GM12878 (cell line): Measurements from ENCODE around the gene REP15. TPM values are rescaled to one million over a fixed set of nuclear protein-coding genes. Genes with fewer than 3 reads are reported as not detected.

Experiments
- ATAC-seq: fragments of 200-7000 bp; cut with Tn5 transposase; 3 replicates; pipeline ENCODE4 v1.9.1; 2020; ENCODE audit warnings: mild to moderate bottlenecking, moderate library complexity
- BruUV-seq: library from RNA; stranded (reverse); fragments of 400-500 nt; replicated peaks from 2 replicates; lab custom pipeline; 2021; lab: Mats Ljungman, UMichigan
- CTCF ChIA-PET: fragments of 300-600 bp; sonication (Branson Sonifier 250); formaldehyde crosslinking; extraction: SDS; loops from one replicate; lab custom pipeline; 2021; ENCODE audit warnings: inconsistent platforms; lab: Yijun Ruan, JAX
- POLR2A ChIA-PET: fragments of 350-600 bp; formaldehyde crosslinking; extraction: SDS; loops from one replicate; lab custom pipeline; 2021; ENCODE audit warnings: inconsistent platforms; lab: Charles Lee
- RAD21 ChIA-PET: fragments of 300-600 bp; sonication (Branson Sonifier 250); formaldehyde crosslinking; loops from one replicate; lab custom pipeline; 2023; ENCODE audit warnings: antibody characterized with exemption; ENCODE audit not compliant: unreplicated experiment; lab: Charles Lee
- SMC1A ChIA-PET: fragments of 300-600 bp; sonication (Branson Sonifier 250); formaldehyde crosslinking; loops from one replicate; lab custom pipeline; 2023; ENCODE audit not compliant: unreplicated experiment, uncharacterized antibody; lab: Charles Lee
- DNase-seq: peaks from one replicate; pipeline ENCODE4 v3.0.0-alpha.2; 2011; ENCODE audit warnings: low read depth, low spot score
- FAIRE-seq: peaks from 3 replicates; lab custom pipeline; 2011; peaks lifted over from hg19 to GRCh38; lab: Jason Lieb, UNC
- H2AFZ ChIP-seq: 2 replicates; pipeline ENCODE4 v1.6.0; 2011; ENCODE audit warnings: low read depth, low read length, control low read depth; ENCODE audit not compliant: control insufficient read depth
- H3K27ac ChIP-seq: 2 replicates; pipeline ENCODE4 v1.5.1; 2011; ENCODE audit warnings: control low read depth; ENCODE audit not compliant: control insufficient read depth, insufficient read depth
- H3K27me3 ChIP-seq, 2 experiments: replicated peaks in 1 of 2; 2 replicates each; pipeline versions ENCODE4 v1.6.0 to v1.6.1; 2011; ENCODE audit warnings: low read length in 1 of 2; ENCODE audit not compliant: control insufficient read depth in 2 of 2, insufficient read depth in 2 of 2
- H3K36me3 ChIP-seq, 2 experiments: 2 replicates each; pipeline ENCODE4 v1.5.1; 2011; ENCODE audit warnings: low read length in 1 of 2; ENCODE audit not compliant: control insufficient read depth in 2 of 2, insufficient read depth in 2 of 2
- H3K4me1 ChIP-seq: 2 replicates; pipeline ENCODE4 v1.6.1; 2011; ENCODE audit warnings: mild to moderate bottlenecking, low read length, moderate library complexity, mixed read lengths; ENCODE audit not compliant: control insufficient read depth, insufficient read depth
- H3K4me2 ChIP-seq: 2 replicates; pipeline ENCODE4 v1.6.0; 2011; ENCODE audit warnings: control low read depth; ENCODE audit not compliant: control insufficient read depth, insufficient read depth
- H3K4me3 ChIP-seq: fragments of 200-600 bp; sonication (generic); 2 replicates; pipeline ENCODE4 v1.5.1; 2016
- H3K79me2 ChIP-seq: 2 replicates; pipeline ENCODE4 v1.6.0; 2011; ENCODE audit warnings: low read length; ENCODE audit not compliant: control insufficient read depth, insufficient read depth
- H3K9ac ChIP-seq: 2 replicates; pipeline ENCODE4 v1.8.0; 2011; ENCODE audit warnings: low read length, control low read depth, mixed read lengths; ENCODE audit not compliant: control insufficient read depth, insufficient read depth
- H3K9me3 ChIP-seq: replicated peaks from 3 replicates; pipeline ENCODE4 v1.5.1; 2011; ENCODE audit warnings: mild to moderate bottlenecking, low read length; ENCODE audit not compliant: control insufficient read depth, insufficient read depth
- H4K20me1 ChIP-seq: 2 replicates; pipeline ENCODE4 v1.6.0; 2011; ENCODE audit not compliant: control insufficient read depth, insufficient read depth
- CBFB ChIP-seq: IDR thresholded peaks from 2 replicates; pipeline ENCODE4 v1.6.1; 2016; ENCODE audit warnings: antibody characterized with exemption, low read depth
- FOXM1 ChIP-seq: IDR thresholded peaks from 2 replicates; pipeline ENCODE4 v1.6.1; 2012; ENCODE audit warnings: low read depth, mild to moderate bottlenecking, inconsistent platforms, low read length, moderate library complexity
- KDM1A ChIP-seq: fragments of 200-600 bp; sonication (generic); IDR thresholded peaks from 2 replicates; pipeline ENCODE4 v1.6.1; 2016; ENCODE audit warnings: borderline replicate concordance
- PAX5 ChIP-seq: IDR thresholded peaks from 2 replicates; pipeline ENCODE4 v1.6.1; 2011; ENCODE audit warnings: low read depth, low read length, borderline replicate concordance
- POLR2AphosphoS5 ChIP-seq: IDR thresholded peaks from 2 replicates; pipeline ENCODE4 v1.6.1; 2011; ENCODE audit warnings: mild to moderate bottlenecking, low read length, inconsistent platforms
- RAD51 ChIP-seq: fragments of 450-650 bp; IDR thresholded peaks from 2 replicates; pipeline ENCODE4 v1.6.1; 2016; ENCODE audit warnings: moderate library complexity, mild to moderate bottlenecking, inconsistent platforms
- SUZ12 ChIP-seq: fragments of 200-600 bp; sonication (generic); IDR thresholded peaks from one replicate; pipeline ENCODE4 v1.6.1; 2018; ENCODE audit warnings: antibody characterized with exemption, mild to moderate bottlenecking; ENCODE audit not compliant: unreplicated experiment
- YBX1 ChIP-seq: fragments of 450-650 bp; IDR thresholded peaks from 2 replicates; pipeline ENCODE4 v1.6.1; 2016; ENCODE audit warnings: antibody characterized with exemption
- WGBS: methylation state at CpG from one replicate; pipeline ENCODE4 v1.1.6; 2016; ENCODE audit warnings: low lambda C conversion rate; ENCODE audit not compliant: insufficient replicate concordance, insufficient coverage; ENCODE audit errors: missing lambda C conversion rate; 5-methylcytosine and 5-hydroxymethylcytosine counted together
- in situ Hi-C: fragments of 300-500 bp; cut with MboI; formaldehyde crosslinking; loops from 9 replicates; pipeline ENCODE4 v1.14.3; 2018; ENCODE audit warnings: mixed read lengths
- intact Hi-C: fragments of 100-400 bp; cut with micrococcal nuclease; formaldehyde crosslinking; loops from one replicate; pipeline ENCODE4 v1.14.2; 2022; ENCODE audit not compliant: unreplicated experiment
- polyA plus RNA-seq, 11 experiments: library from polyadenylated mRNA; depleted of rRNA in 4 of 11; unstranded in 6 of 11; stranded (reverse) in 5 of 11; fragments of >200 nt; fragmentation: Nextera tagmentation in 4 of 11; fragmentation: Illumina TruSeq in 1 of 11; extraction: Ambion mirVana in 4 of 11; extraction: Trizol in 1 of 11; gene quantifications; 1 replicate in 1 of 11; 2 replicates in 10 of 11; pipeline versions ENCODE4 v1.2.1 to v1.2.3, GENCODE V29; 2011 to 2016; ENCODE audit warnings: inconsistent platforms in 2 of 11, missing spikeins in 2 of 11, low read depth in 1 of 11
- total RNA-seq, 4 experiments: library from RNA; depleted of rRNA in 3 of 4; stranded (reverse); fragments of >200 nt in 3 of 4; fragmentation: Illumina TruSeq in 1 of 4; extraction: Trizol in 1 of 4; gene quantifications; 2 replicates each; pipeline versions ENCODE4 v1.2.1 to v1.2.3, GENCODE V29; 2013 to 2021
- TF ChIP-seq, protein P1 (sequence below): fragments of 450-650 bp; IDR thresholded peaks from 2 replicates; pipeline ENCODE4 v1.6.1; 2017; ENCODE audit warnings: mild to moderate bottlenecking, moderate library complexity
- TF ChIP-seq, protein P2 (sequence below): fragments of 450-650 bp; formaldehyde crosslinking; IDR thresholded peaks from 2 replicates; pipeline ENCODE4 v1.4.0; 2022; ENCODE audit warnings: mild to moderate bottlenecking, moderate library complexity
- TF ChIP-seq, protein P3 (sequence below): fragments of 450-650 bp; IDR thresholded peaks from 2 replicates; pipeline ENCODE4 v1.6.1; 2017; ENCODE audit warnings: low read depth, mild to moderate bottlenecking, moderate library complexity
- TF ChIP-seq, protein P4 (sequence below): fragments of 450-650 bp; IDR thresholded peaks from 2 replicates; pipeline ENCODE4 v1.6.1; 2018; ENCODE audit warnings: borderline replicate concordance, mild to moderate bottlenecking; ENCODE audit not compliant: partially characterized antibody

The REP15 gene
- total and polyA plus RNA-seq, 10 of the 15 experiments (the other 5 are each of a cell fraction or from before 2014, with no cell fraction given): not detected

DNA sequence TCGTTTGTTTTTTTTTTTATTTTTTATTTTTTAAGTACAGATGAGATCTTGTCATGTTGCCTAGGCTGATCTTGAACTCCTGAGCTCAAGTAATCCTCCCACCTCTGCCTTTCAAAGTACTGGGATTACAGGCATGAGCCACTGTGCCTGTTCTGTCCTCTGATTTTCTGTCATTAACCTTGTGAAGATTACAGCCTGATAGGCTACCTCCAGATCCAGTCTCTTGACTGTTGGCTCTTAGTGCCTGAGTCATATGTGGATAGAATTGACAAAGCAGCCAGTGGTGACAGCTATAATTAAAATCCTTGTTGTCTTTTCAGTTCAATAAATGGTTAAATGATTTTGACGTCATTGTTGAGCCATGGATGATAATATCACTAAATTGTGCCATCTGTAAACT lies 21.3 kb upstream of the REP15 start:
- RAD21 ChIA-PET: interaction anchor here (0.6 kb wide), 1 partner anchor 29 kb away, joined by 4 read pairs; no protein-coding TSS in a partner anchor
- BruUV-seq: no TSS peak
- SMC1A ChIA-PET: interaction anchor here (1.0 kb wide), 1 partner anchor 240 kb away, joined by 3 read pairs; no protein-coding TSS in a partner anchor
- in situ Hi-C loops: loop anchor here (25.0 kb wide), 1 partner anchor 238 kb away; the partner anchor contains the start of gene SMCO2
- intact Hi-C loops: no loop called here
- WGBS: 45% methylated on average over 2 of the region's 2 CpGs
- ATAC-seq (no peak), FAIRE-seq (no peak), DNase-seq (no peak)
- no peaks in the 10 kb centered on the region for H3K27me3 ChIP-seq
- POLR2A ChIA-PET: interaction anchor here (0.7 kb wide), 1 partner anchor 18 kb away, joined by 4 read pairs; no protein-coding TSS in a partner anchor
- no peaks in the 10 kb centered on the region for H3K79me2 ChIP-seq
- no peaks in the 10 kb centered on the region for H3K9me3 ChIP-seq
- H3K9ac ChIP-seq: no peak overlapping the region
- peaks cover 0 to 4% of the 10 kb centered on the region in 2 experiments; a peak in 1 of 4 replicates for H3K36me3 ChIP-seq
- no peaks in the 10 kb centered on the region for H3K4me1 ChIP-seq
- H2AFZ ChIP-seq: no peak overlapping the region
- no peak overlapping the region for H3K27ac ChIP-seq
- no peaks in the 10 kb centered on the region for H4K20me1 ChIP-seq
- no peak overlapping the region for H3K4me3 ChIP-seq
- H3K4me2 ChIP-seq: no peak overlapping the region
- CTCF ChIA-PET: no interaction called here
- TF ChIP-seq POLR2AphosphoS5 (no peak), FOXM1 (no peak), RAD51 (no peak), SUZ12 (no peak), YBX1 (no peak), KDM1A (no peak), PAX5 (no peak), CBFB (no peak)
- TF ChIP-seq, protein P1, sequence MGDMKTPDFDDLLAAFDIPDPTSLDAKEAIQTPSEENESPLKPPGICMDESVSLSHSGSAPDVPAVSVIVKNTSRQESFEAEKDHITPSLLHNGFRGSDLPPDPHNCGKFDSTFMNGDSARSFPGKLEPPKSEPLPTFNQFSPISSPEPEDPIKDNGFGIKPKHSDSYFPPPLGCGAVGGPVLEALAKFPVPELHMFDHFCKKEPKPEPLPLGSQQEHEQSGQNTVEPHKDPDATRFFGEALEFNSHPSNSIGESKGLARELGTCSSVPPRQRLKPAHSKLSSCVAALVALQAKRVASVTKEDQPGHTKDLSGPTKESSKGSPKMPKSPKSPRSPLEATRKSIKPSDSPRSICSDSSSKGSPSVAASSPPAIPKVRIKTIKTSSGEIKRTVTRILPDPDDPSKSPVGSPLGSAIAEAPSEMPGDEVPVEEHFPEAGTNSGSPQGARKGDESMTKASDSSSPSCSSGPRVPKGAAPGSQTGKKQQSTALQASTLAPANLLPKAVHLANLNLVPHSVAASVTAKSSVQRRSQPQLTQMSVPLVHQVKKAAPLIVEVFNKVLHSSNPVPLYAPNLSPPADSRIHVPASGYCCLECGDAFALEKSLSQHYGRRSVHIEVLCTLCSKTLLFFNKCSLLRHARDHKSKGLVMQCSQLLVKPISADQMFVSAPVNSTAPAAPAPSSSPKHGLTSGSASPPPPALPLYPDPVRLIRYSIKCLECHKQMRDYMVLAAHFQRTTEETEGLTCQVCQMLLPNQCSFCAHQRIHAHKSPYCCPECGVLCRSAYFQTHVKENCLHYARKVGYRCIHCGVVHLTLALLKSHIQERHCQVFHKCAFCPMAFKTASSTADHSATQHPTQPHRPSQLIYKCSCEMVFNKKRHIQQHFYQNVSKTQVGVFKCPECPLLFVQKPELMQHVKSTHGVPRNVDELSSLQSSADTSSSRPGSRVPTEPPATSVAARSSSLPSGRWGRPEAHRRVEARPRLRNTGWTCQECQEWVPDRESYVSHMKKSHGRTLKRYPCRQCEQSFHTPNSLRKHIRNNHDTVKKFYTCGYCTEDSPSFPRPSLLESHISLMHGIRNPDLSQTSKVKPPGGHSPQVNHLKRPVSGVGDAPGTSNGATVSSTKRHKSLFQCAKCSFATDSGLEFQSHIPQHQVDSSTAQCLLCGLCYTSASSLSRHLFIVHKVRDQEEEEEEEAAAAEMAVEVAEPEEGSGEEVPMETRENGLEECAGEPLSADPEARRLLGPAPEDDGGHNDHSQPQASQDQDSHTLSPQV: no peak
- TF ChIP-seq, protein P2, sequence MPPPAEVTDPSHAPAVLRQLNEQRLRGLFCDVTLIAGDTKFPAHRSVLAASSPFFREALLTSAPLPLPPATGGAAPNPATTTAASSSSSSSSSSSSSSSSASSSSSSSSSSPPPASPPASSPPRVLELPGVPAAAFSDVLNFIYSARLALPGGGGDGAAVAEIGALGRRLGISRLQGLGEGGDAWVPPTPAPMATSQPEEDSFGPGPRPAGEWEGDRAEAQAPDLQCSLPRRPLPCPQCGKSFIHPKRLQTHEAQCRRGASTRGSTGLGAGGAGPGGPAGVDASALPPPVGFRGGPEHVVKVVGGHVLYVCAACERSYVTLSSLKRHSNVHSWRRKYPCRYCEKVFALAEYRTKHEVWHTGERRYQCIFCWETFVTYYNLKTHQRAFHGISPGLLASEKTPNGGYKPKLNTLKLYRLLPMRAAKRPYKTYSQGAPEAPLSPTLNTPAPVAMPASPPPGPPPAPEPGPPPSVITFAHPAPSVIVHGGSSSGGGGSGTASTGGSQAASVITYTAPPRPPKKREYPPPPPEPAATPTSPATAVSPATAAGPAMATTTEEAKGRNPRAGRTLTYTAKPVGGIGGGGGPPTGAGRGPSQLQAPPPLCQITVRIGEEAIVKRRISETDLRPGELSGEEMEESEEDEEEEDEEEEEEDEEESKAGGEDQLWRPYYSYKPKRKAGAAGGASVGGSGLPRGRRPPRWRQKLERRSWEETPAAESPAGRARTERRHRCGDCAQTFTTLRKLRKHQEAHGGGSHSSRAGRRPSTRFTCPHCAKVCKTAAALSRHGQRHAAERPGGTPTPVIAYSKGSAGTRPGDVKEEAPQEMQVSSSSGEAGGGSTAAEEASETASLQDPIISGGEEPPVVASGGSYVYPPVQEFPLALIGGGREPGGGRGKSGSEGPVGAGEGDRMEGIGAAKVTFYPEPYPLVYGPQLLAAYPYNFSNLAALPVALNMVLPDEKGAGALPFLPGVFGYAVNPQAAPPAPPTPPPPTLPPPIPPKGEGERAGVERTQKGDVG (CRISPR knock-in tag): no peak
- TF ChIP-seq, protein P3, sequence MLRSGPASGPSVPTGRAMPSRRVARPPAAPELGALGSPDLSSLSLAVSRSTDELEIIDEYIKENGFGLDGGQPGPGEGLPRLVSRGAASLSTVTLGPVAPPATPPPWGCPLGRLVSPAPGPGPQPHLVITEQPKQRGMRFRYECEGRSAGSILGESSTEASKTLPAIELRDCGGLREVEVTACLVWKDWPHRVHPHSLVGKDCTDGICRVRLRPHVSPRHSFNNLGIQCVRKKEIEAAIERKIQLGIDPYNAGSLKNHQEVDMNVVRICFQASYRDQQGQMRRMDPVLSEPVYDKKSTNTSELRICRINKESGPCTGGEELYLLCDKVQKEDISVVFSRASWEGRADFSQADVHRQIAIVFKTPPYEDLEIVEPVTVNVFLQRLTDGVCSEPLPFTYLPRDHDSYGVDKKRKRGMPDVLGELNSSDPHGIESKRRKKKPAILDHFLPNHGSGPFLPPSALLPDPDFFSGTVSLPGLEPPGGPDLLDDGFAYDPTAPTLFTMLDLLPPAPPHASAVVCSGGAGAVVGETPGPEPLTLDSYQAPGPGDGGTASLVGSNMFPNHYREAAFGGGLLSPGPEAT: no peak
- TF ChIP-seq, protein P4, sequence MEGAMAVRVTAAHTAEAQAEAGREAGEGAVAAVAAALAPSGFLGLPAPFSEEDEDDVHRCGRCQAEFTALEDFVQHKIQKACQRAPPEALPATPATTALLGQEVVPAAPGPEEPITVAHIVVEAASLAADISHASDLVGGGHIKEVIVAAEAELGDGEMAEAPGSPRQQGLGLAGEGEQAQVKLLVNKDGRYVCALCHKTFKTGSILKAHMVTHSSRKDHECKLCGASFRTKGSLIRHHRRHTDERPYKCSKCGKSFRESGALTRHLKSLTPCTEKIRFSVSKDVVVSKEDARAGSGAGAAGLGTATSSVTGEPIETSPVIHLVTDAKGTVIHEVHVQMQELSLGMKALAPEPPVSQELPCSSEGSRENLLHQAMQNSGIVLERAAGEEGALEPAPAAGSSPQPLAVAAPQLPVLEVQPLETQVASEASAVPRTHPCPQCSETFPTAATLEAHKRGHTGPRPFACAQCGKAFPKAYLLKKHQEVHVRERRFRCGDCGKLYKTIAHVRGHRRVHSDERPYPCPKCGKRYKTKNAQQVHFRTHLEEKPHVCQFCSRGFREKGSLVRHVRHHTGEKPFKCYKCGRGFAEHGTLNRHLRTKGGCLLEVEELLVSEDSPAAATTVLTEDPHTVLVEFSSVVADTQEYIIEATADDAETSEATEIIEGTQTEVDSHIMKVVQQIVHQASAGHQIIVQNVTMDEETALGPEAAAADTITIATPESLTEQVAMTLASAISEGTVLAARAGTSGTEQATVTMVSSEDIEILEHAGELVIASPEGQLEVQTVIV: no peak
